Right lung (tissue), 5 donors: ENCODE data around the gene ATP9B. TPM values are rescaled to one million over a fixed set of nuclear protein-coding genes. Genes with fewer than 3 reads are reported as not detected.
"Not testable (repeated sequence)": the region's sequence is repeated elsewhere in the genome, so short reads cannot be mapped to it uniquely, and the experiment has no call there.

Source experiments
- DNase-seq, 2 donors: peaks; one replicate each; pipeline ENCODE4 v3.0.0-alpha.2; 2013
- polyA plus RNA-seq, 5 donors: library from polyadenylated mRNA; unstranded; fragments of 120-200 nt; gene quantifications; one replicate each; pipeline versions ENCODE4 v1.2.1 to v1.2.3, GENCODE V29; 2013; ENCODE audit warnings: inconsistent platforms in 1 of 5, low replicate concordance in 1 of 5; ENCODE audit not compliant: insufficient read length in 5 of 5, insufficient read depth in 1 of 5

The ATP9B gene
- polyA plus RNA-seq, 5 donors, result 26.4 to 36.4 (median 34.5) TPM

- DNase-seq, result no peak
These were observed 214.1 kb downstream of the ATP9B start for GRCh38 chr18:79283131-79283810.

GRCh38 chr18:79283929-79284328 lies 214.7 kb downstream of the ATP9B start:
- no peak for DNase-seq

- DNase-seq, result not testable (repeated sequence)
These were observed 216.0 kb downstream of the ATP9B start for GRCh38 chr18:79285191-79285590.

- DNase-seq, result not testable (repeated sequence)
These were observed 221.2 kb downstream of the ATP9B start for GRCh38 chr18:79290409-79290808.

- no peak for DNase-seq
These were observed 221.7 kb downstream of the ATP9B start for GRCh38 chr18:79290876-79291275.

- no peak for DNase-seq
These were observed 225.0 kb downstream of the ATP9B start for GRCh38 chr18:79294235-79294634.

GRCh38 chr18:79299272-79299671 lies 230.1 kb downstream of the ATP9B start:
- DNase-seq, result no peak

GRCh38 chr18:79299711-79300110 lies 230.5 kb downstream of the ATP9B start:
- DNase-seq, result no peak

- DNase-seq, result no peak
These were observed 231.2 kb downstream of the ATP9B start for GRCh38 chr18:79300413-79300812.

GRCh38 chr18:79302120-79302519 lies 232.9 kb downstream of the ATP9B start:
- DNase-seq, result no peak

- DNase-seq, result no peak
These were observed 236.7 kb downstream of the ATP9B start for GRCh38 chr18:79305911-79306310.

- no peak for DNase-seq
These were observed 240.6 kb downstream of the ATP9B start for GRCh38 chr18:79309614-79310358.

GRCh38 chr18:79314838-79315388 lies 245.7 kb downstream of the ATP9B start:
- no peak for DNase-seq

- no peak for DNase-seq
These were observed 246.4 kb downstream of the ATP9B start for GRCh38 chr18:79315596-79315995.

GRCh38 chr18:79317703-79318102 lies 248.5 kb downstream of the ATP9B start:
- no peak for DNase-seq

GRCh38 chr18:79318142-79318673 lies 249.0 kb downstream of the ATP9B start:
- no peak for DNase-seq

GRCh38 chr18:79320216-79320850 lies 251.1 kb downstream of the ATP9B start:
- no peak for DNase-seq

- DNase-seq, result no peak
These were observed 252.6 kb downstream of the ATP9B start for GRCh38 chr18:79321625-79322405.

GRCh38 chr18:79322441-79322840 lies 253.2 kb downstream of the ATP9B start:
- no peak for DNase-seq

GRCh38 chr18:79323471-79323870 lies 254.3 kb downstream of the ATP9B start:
- DNase-seq, result no peak

GRCh38 chr18:79326413-79327198 lies 257.4 kb downstream of the ATP9B start:
- DNase-seq, result no peak
